Breast epithelium (tissue), 4 donors: ENCODE results near the gene CDC42EP4. TPM values are rescaled to one million over a fixed set of nuclear protein-coding genes. Genes with fewer than 3 reads are reported as not detected.

ENCODE experiments used
- DNase-seq, 2 donors: peaks; one replicate each; pipeline ENCODE4 v3.0.0-alpha.2; 2019; ENCODE audit warnings: low spot score in 2 of 2
- H3K27ac ChIP-seq, 2 donors: fragments of 200-600 bp; sonication (generic) in 1 of 2; one replicate each; pipeline ENCODE4 v1.5.1; 2016 to 2019; ENCODE audit warnings: mild to moderate bottlenecking in 1 of 2
- H3K27me3 ChIP-seq, 2 donors: fragments of 200-600 bp; sonication (generic) in 1 of 2; one replicate each; pipeline versions ENCODE4 v1.5.1 to v1.6.0; 2017 to 2019; ENCODE audit warnings: control low read depth in 1 of 2, mild to moderate bottlenecking in 1 of 2
- H3K36me3 ChIP-seq: fragments of 200-600 bp; one replicate; pipeline ENCODE4 v1.5.1; 2019
- H3K4me1 ChIP-seq, 2 donors: fragments of 200-600 bp; sonication (generic); one replicate each; pipeline ENCODE4 v1.5.1; 2016 to 2019; ENCODE audit warnings: control low read depth in 1 of 2
- H3K4me3 ChIP-seq, 3 donors: fragments of 200-600 bp; sonication (generic); 1 replicate in 2 of 3; 2 replicates in 1 of 3; pipeline ENCODE4 v1.5.1; 2016 to 2019; ENCODE audit warnings: mild to moderate bottlenecking in 3 of 3, moderate library complexity in 2 of 3
- H3K9me3 ChIP-seq, 2 donors: fragments of 200-600 bp; sonication (generic) in 1 of 2; one replicate each; pipeline ENCODE4 v1.5.1; 2016 to 2019; ENCODE audit warnings: control low read depth in 1 of 2
- CTCF ChIP-seq, 3 donors: fragments of 450-650 bp; IDR thresholded peaks; one replicate each; pipeline ENCODE4 v1.5.1; 2016 to 2017; ENCODE audit warnings: antibody characterized with exemption in 3 of 3, mild to moderate bottlenecking in 3 of 3, moderate library complexity in 3 of 3
- POLR2A ChIP-seq: fragments of 450-650 bp; IDR thresholded peaks from one replicate; pipeline ENCODE4 v1.6.1; 2016; ENCODE audit warnings: antibody characterized with exemption, mild to moderate bottlenecking, moderate library complexity
- POLR2AphosphoS5 ChIP-seq, 3 donors: sonication (generic); formaldehyde crosslinking; IDR thresholded peaks; one replicate each; pipeline ENCODE4 v1.6.1; 2017; ENCODE audit warnings: antibody characterized with exemption in 3 of 3
- intact Hi-C: fragments of 100-400 bp; cut with DNase I; formaldehyde crosslinking; loops from one replicate; pipeline ENCODE4 v1.15.1; 2023; ENCODE audit warnings: low total_unique reads
- total RNA-seq, 3 donors: library from RNA; depleted of rRNA; stranded (reverse); fragments of >200 nt; gene quantifications; one replicate each; pipeline ENCODE4 v1.1.0, GENCODE V29; 2016

Gene CDC42EP4
- 100 to 1,000 TPM in 2 of 3 donors, 10 to 100 TPM in 1; 71.0 to 141 (median 112) TPM for total RNA-seq

- Histone ChIP-seq H3K27ac (peak within 1 kb of the TSS; percentile 99), H3K9me3 (no peaks in the 10 kb centered on the region), H3K4me1 (peaks cover 0 to 1% of the 10 kb centered on the region in 2 donors), H3K36me3 (no peaks in the 10 kb centered on the region), H3K27me3 (no peaks in the 10 kb centered on the region), H3K4me3 (peak within 1 kb of the TSS; percentile 93 to 99 (median 97))
- peak; percentile 96 to 98 for DNase-seq
- TF ChIP-seq POLR2A (peak; percentile 97), POLR2AphosphoS5 (IDR thresholded peaks at IDR 0.05) (peak; percentile 79 to 95 (median 92)), CTCF (IDR thresholded peaks at IDR 0.05) (peak in 1 of 3 donors; percentile 8)
- intact Hi-C loops, result loop anchor here (10.0 kb wide), 1 partner anchor 53 kb away; no protein-coding TSS in a partner anchor
These were observed at the start of gene CDC42EP4 for GRCh38 chr17:73311781-73312641. TSS of gene CDC42EP4 (minus strand) at chr17:73312001. CDS start at chr17:73286500, 25,501 bp downstream.

- no peak for DNase-seq
- H3K36me3 ChIP-seq, result no peaks in the 10 kb centered on the region
- intact Hi-C loops, result loop anchor here (10.0 kb wide), 1 partner anchor 46 kb away; the partner anchor contains the start of gene CDC42EP4
- H3K9me3 ChIP-seq, result no peaks in the 10 kb centered on the region
- H3K27ac ChIP-seq, result peak overlapping the region; percentile 57 to 79
- H3K4me1 ChIP-seq, result peaks cover 6 to 20% of the 10 kb centered on the region in 2 donors
- no peak for TF ChIP-seq POLR2A
- no peaks in the 10 kb centered on the region for H3K27me3 ChIP-seq
- H3K4me3 ChIP-seq, result no peak overlapping the region
These were observed 49.4 kb upstream of the CDC42EP4 start for GRCh38 chr17:73360961-73361761.

GRCh38 chr17:73359987-73360410 is 48.2 kb upstream of the CDC42EP4 start:
- TF ChIP-seq CTCF (IDR thresholded peaks at IDR 0.05) (no peak), POLR2A (no peak), POLR2AphosphoS5 (IDR thresholded peaks at IDR 0.05) (peak in 1 of 3 donors; percentile 52)
- Histone ChIP-seq H3K4me3 (peak overlapping the region in 1 of 3 donors; percentile 23), H3K36me3 (no peaks in the 10 kb centered on the region), H3K27me3 (no peaks in the 10 kb centered on the region), H3K4me1 (peaks cover 6 to 14% of the 10 kb centered on the region in 2 donors), H3K27ac (peak overlapping the region; percentile 72 to 79), H3K9me3 (no peaks in the 10 kb centered on the region)
- intact Hi-C loops, result loop anchor here (10.0 kb wide), 1 partner anchor 45 kb away; the partner anchor contains the start of gene CDC42EP4
- peak; percentile 82 to 92 for DNase-seq

- no peaks in the 10 kb centered on the region for H3K9me3 ChIP-seq
- H3K27ac ChIP-seq, result peak overlapping the region; percentile 72 to 79
- no peaks in the 10 kb centered on the region for H3K27me3 ChIP-seq
- H3K36me3 ChIP-seq, result no peaks in the 10 kb centered on the region
- H3K4me1 ChIP-seq, result peaks cover 6 to 14% of the 10 kb centered on the region in 2 donors
- TF ChIP-seq POLR2A (no peak), CTCF (IDR thresholded peaks at IDR 0.05) (no peak), POLR2AphosphoS5 (IDR thresholded peaks at IDR 0.05) (no peak)
- intact Hi-C loops, result no loop called here
- no peak for DNase-seq
- H3K4me3 ChIP-seq, result no peak overlapping the region
These were observed 47.6 kb upstream of the CDC42EP4 start for GRCh38 chr17:73359352-73359751.

- no peak for TF ChIP-seq POLR2AphosphoS5 (IDR thresholded peaks at IDR 0.05)
- no peak for TF ChIP-seq CTCF (IDR thresholded peaks at IDR 0.05)
- Histone ChIP-seq H3K36me3 (no peaks in the 10 kb centered on the region), H3K27ac (peak overlapping the region; percentile 3 to 79), H3K27me3 (no peaks in the 10 kb centered on the region), H3K9me3 (no peaks in the 10 kb centered on the region), H3K4me1 (peaks cover 6 to 14% of the 10 kb centered on the region in 2 donors), H3K4me3 (no peak overlapping the region)
- DNase-seq, result peak in 1 of 2 donors; percentile 73
- intact Hi-C loops, result no loop called here
These were observed 46.9 kb upstream of the CDC42EP4 start for GRCh38 chr17:73358668-73359067.
